ENCODE results near the gene PTPRD.

- TF ChIP-seq, protein P1, sequence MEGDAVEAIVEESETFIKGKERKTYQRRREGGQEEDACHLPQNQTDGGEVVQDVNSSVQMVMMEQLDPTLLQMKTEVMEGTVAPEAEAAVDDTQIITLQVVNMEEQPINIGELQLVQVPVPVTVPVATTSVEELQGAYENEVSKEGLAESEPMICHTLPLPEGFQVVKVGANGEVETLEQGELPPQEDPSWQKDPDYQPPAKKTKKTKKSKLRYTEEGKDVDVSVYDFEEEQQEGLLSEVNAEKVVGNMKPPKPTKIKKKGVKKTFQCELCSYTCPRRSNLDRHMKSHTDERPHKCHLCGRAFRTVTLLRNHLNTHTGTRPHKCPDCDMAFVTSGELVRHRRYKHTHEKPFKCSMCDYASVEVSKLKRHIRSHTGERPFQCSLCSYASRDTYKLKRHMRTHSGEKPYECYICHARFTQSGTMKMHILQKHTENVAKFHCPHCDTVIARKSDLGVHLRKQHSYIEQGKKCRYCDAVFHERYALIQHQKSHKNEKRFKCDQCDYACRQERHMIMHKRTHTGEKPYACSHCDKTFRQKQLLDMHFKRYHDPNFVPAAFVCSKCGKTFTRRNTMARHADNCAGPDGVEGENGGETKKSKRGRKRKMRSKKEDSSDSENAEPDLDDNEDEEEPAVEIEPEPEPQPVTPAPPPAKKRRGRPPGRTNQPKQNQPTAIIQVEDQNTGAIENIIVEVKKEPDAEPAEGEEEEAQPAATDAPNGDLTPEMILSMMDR (conservative IDR thresholded peaks at IDR 0.05 in 1 of 2, IDR thresholded peaks at IDR 0.05 in 1 of 2; ENCODE audit: low read depth in 1 of 2, low read length in 2 of 2) = no peak
- TF ChIP-seq EZH2 (IDR thresholded peaks at IDR 0.05; ENCODE audit: low read length, missing control alignments) = no peak
Observed at GRCh38 chr9:8432224-8432623, 2180.6 kb downstream of the PTPRD start.

Measured in fibroblast of lung (primary cell).